GM12878 (cell line): ENCODE measurements around the gene CCDC127. TPM values are rescaled to one million over a fixed set of nuclear protein-coding genes. Genes with fewer than 3 reads are reported as not detected.

Experiments used
- ATAC-seq: fragments of 200-7000 bp; cut with Tn5 transposase; 3 replicates; pipeline ENCODE4 v1.9.1; 2020; ENCODE audit warnings: mild to moderate bottlenecking, moderate library complexity
- BruUV-seq: library from RNA; stranded (reverse); fragments of 400-500 nt; replicated peaks from 2 replicates; lab custom pipeline; 2021; lab: Mats Ljungman, UMichigan
- CTCF ChIA-PET: fragments of 300-600 bp; sonication (Branson Sonifier 250); formaldehyde crosslinking; extraction: SDS; loops from one replicate; lab custom pipeline; 2021; ENCODE audit warnings: inconsistent platforms; lab: Yijun Ruan, JAX
- POLR2A ChIA-PET: fragments of 350-600 bp; formaldehyde crosslinking; extraction: SDS; loops from one replicate; lab custom pipeline; 2021; ENCODE audit warnings: inconsistent platforms; lab: Charles Lee
- RAD21 ChIA-PET: fragments of 300-600 bp; sonication (Branson Sonifier 250); formaldehyde crosslinking; loops from one replicate; lab custom pipeline; 2023; ENCODE audit warnings: antibody characterized with exemption; ENCODE audit not compliant: unreplicated experiment; lab: Charles Lee
- SMC1A ChIA-PET: fragments of 300-600 bp; sonication (Branson Sonifier 250); formaldehyde crosslinking; loops from one replicate; lab custom pipeline; 2023; ENCODE audit not compliant: unreplicated experiment, uncharacterized antibody; lab: Charles Lee
- DNase-seq: peaks from one replicate; pipeline ENCODE4 v3.0.0-alpha.2; 2011; ENCODE audit warnings: low read depth, low spot score
- FAIRE-seq: peaks from 3 replicates; lab custom pipeline; 2011; peaks lifted over from hg19 to GRCh38; lab: Jason Lieb, UNC
- H2AFZ ChIP-seq: 2 replicates; pipeline ENCODE4 v1.6.0; 2011; ENCODE audit warnings: low read depth, low read length, control low read depth; ENCODE audit not compliant: control insufficient read depth
- H3K27ac ChIP-seq: 2 replicates; pipeline ENCODE4 v1.5.1; 2011; ENCODE audit warnings: control low read depth; ENCODE audit not compliant: control insufficient read depth, insufficient read depth
- H3K27me3 ChIP-seq, 2 experiments: replicated peaks in 1 of 2; 2 replicates each; pipeline versions ENCODE4 v1.6.0 to v1.6.1; 2011; ENCODE audit warnings: low read length in 1 of 2; ENCODE audit not compliant: control insufficient read depth in 2 of 2, insufficient read depth in 2 of 2
- H3K36me3 ChIP-seq, 2 experiments: 2 replicates each; pipeline ENCODE4 v1.5.1; 2011; ENCODE audit warnings: low read length in 1 of 2; ENCODE audit not compliant: control insufficient read depth in 2 of 2, insufficient read depth in 2 of 2
- H3K4me1 ChIP-seq: 2 replicates; pipeline ENCODE4 v1.6.1; 2011; ENCODE audit warnings: mild to moderate bottlenecking, low read length, moderate library complexity, mixed read lengths; ENCODE audit not compliant: control insufficient read depth, insufficient read depth
- H3K4me2 ChIP-seq: 2 replicates; pipeline ENCODE4 v1.6.0; 2011; ENCODE audit warnings: control low read depth; ENCODE audit not compliant: control insufficient read depth, insufficient read depth
- H3K4me3 ChIP-seq: fragments of 200-600 bp; sonication (generic); 2 replicates; pipeline ENCODE4 v1.5.1; 2016
- H3K79me2 ChIP-seq: 2 replicates; pipeline ENCODE4 v1.6.0; 2011; ENCODE audit warnings: low read length; ENCODE audit not compliant: control insufficient read depth, insufficient read depth
- H3K9ac ChIP-seq: 2 replicates; pipeline ENCODE4 v1.8.0; 2011; ENCODE audit warnings: low read length, control low read depth, mixed read lengths; ENCODE audit not compliant: control insufficient read depth, insufficient read depth
- H3K9me3 ChIP-seq: replicated peaks from 3 replicates; pipeline ENCODE4 v1.5.1; 2011; ENCODE audit warnings: mild to moderate bottlenecking, low read length; ENCODE audit not compliant: control insufficient read depth, insufficient read depth
- H4K20me1 ChIP-seq: 2 replicates; pipeline ENCODE4 v1.6.0; 2011; ENCODE audit not compliant: control insufficient read depth, insufficient read depth
- BMI1 ChIP-seq: fragments of 450-650 bp; IDR thresholded peaks from 2 replicates; pipeline ENCODE4 v1.6.1; 2016; ENCODE audit warnings: mild to moderate bottlenecking, moderate library complexity, borderline replicate concordance
- BRCA1 ChIP-seq: IDR thresholded peaks from 2 replicates; pipeline ENCODE4 v1.6.1; 2011; ENCODE audit warnings: low read depth, low read length, improper control_type of control experiment
- CEBPB ChIP-seq, 2 experiments: fragments of 150-350 bp in 1 of 2; IDR thresholded peaks; 2 replicates each; pipeline ENCODE4 v1.6.1; 2012 to 2014; ENCODE audit warnings: low read depth in 2 of 2, low read length in 2 of 2, borderline replicate concordance in 1 of 2, inconsistent platforms in 1 of 2
- CREB1 ChIP-seq: IDR thresholded peaks from 2 replicates; pipeline ENCODE4 v1.6.1; 2012; ENCODE audit warnings: low read depth, mild to moderate bottlenecking, inconsistent platforms
- FOXK2 ChIP-seq: fragments of 450-650 bp; IDR thresholded peaks from 2 replicates; pipeline ENCODE4 v1.6.1; 2017; ENCODE audit warnings: mild to moderate bottlenecking, moderate library complexity
- JUNB ChIP-seq: IDR thresholded peaks from 2 replicates; pipeline ENCODE4 v1.6.1; 2016; ENCODE audit warnings: antibody characterized with exemption, mild to moderate bottlenecking
- NR2C1 ChIP-seq: fragments of 450-650 bp; IDR thresholded peaks from 2 replicates; pipeline ENCODE4 v1.6.1; 2017; ENCODE audit warnings: antibody characterized with exemption, mild to moderate bottlenecking, moderate library complexity
- NR2F1 ChIP-seq: fragments of 450-650 bp; conservative IDR thresholded peaks from 2 replicates; pipeline ENCODE4 v1.6.1; 2017; ENCODE audit warnings: mild to moderate bottlenecking
- NRF1 ChIP-seq: conservative IDR thresholded peaks from 2 replicates; pipeline ENCODE4 v1.6.1; 2011; ENCODE audit warnings: mild to moderate bottlenecking, low read depth, low read length, improper control_type of control experiment
- POU2F2 ChIP-seq: IDR thresholded peaks from 3 replicates; pipeline ENCODE4 v1.6.1; 2011; ENCODE audit warnings: low read depth, mild to moderate bottlenecking, low read length, borderline replicate concordance
- REST ChIP-seq: IDR thresholded peaks from 2 replicates; pipeline ENCODE4 v1.6.1; 2012; ENCODE audit warnings: mild to moderate bottlenecking, low read depth, low read length
- SIN3A ChIP-seq: IDR thresholded peaks from 2 replicates; pipeline ENCODE4 v1.6.1; 2012; ENCODE audit warnings: low read depth, low read length, improper control_type of control experiment
- TCF7 ChIP-seq: IDR thresholded peaks from 2 replicates; pipeline ENCODE4 v1.6.1; 2014; ENCODE audit warnings: antibody characterized with exemption, borderline replicate concordance
- ZBTB33 ChIP-seq: fragments of 450-650 bp; IDR thresholded peaks from 2 replicates; pipeline ENCODE4 v1.6.1; 2017; ENCODE audit warnings: mild to moderate bottlenecking
- ZNF217 ChIP-seq: fragments of 450-650 bp; IDR thresholded peaks from 2 replicates; pipeline ENCODE4 v1.6.1; 2017; ENCODE audit warnings: antibody characterized with exemption, mild to moderate bottlenecking
- WGBS: methylation state at CpG from one replicate; pipeline ENCODE4 v1.1.6; 2016; ENCODE audit warnings: low lambda C conversion rate; ENCODE audit not compliant: insufficient replicate concordance, insufficient coverage; ENCODE audit errors: missing lambda C conversion rate; 5-methylcytosine and 5-hydroxymethylcytosine counted together
- in situ Hi-C: fragments of 300-500 bp; cut with MboI; formaldehyde crosslinking; loops from 9 replicates; pipeline ENCODE4 v1.14.3; 2018; ENCODE audit warnings: mixed read lengths
- intact Hi-C: fragments of 100-400 bp; cut with micrococcal nuclease; formaldehyde crosslinking; loops from one replicate; pipeline ENCODE4 v1.14.2; 2022; ENCODE audit not compliant: unreplicated experiment
- polyA plus RNA-seq, 11 experiments: library from polyadenylated mRNA; depleted of rRNA in 4 of 11; unstranded in 6 of 11; stranded (reverse) in 5 of 11; fragments of >200 nt; fragmentation: Nextera tagmentation in 4 of 11; fragmentation: Illumina TruSeq in 1 of 11; extraction: Ambion mirVana in 4 of 11; extraction: Trizol in 1 of 11; gene quantifications; 1 replicate in 1 of 11; 2 replicates in 10 of 11; pipeline versions ENCODE4 v1.2.1 to v1.2.3, GENCODE V29; 2011 to 2016; ENCODE audit warnings: inconsistent platforms in 2 of 11, missing spikeins in 2 of 11, low read depth in 1 of 11
- total RNA-seq, 4 experiments: library from RNA; depleted of rRNA in 3 of 4; stranded (reverse); fragments of >200 nt in 3 of 4; fragmentation: Illumina TruSeq in 1 of 4; extraction: Trizol in 1 of 4; gene quantifications; 2 replicates each; pipeline versions ENCODE4 v1.2.1 to v1.2.3, GENCODE V29; 2013 to 2021
- TF ChIP-seq, protein P1 (sequence below): IDR thresholded peaks from 2 replicates; pipeline ENCODE4 v1.6.1; 2012; ENCODE audit warnings: low read depth, low read length, improper control_type of control experiment

Gene CCDC127
- total and polyA plus RNA-seq, 10 of the 15 experiments (the other 5 are each of a cell fraction or from before 2014, with no cell fraction given), result 1.9 to 6.9 (median 2.9) TPM

- TF ChIP-seq NRF1, result no peak
- no peak for TF ChIP-seq FOXK2
- TF ChIP-seq ZBTB33, result no peak
- TF ChIP-seq JUNB, result no peak
- TF ChIP-seq TCF7, result no peak
These were observed 1.5 kb upstream of the CCDC127 start (continued) for GRCh38 chr5:219460-219863.

GRCh38 chr5:218457-219291 lies 721 bp upstream of the CCDC127 start:
- peak overlapping the region; percentile 69 for H3K27ac ChIP-seq
- peak overlapping the region; percentile 98 for H3K4me3 ChIP-seq
- H4K20me1 ChIP-seq, result no peaks in the 10 kb centered on the region
- peaks cover 57% of the 10 kb centered on the region for H3K79me2 ChIP-seq
- ATAC-seq (peak; percentile 70), DNase-seq (no peak), FAIRE-seq (no peak)
- H3K4me2 ChIP-seq, result peak overlapping the region; percentile 66
- BruUV-seq, result no TSS peak
- ChIA-PET POLR2A (interaction anchor here (0.8 to 3.4 kb wide), 5 partner anchors 19 to 255 kb away, joined by 3 to 21 read pairs (median 3); partner anchors contain the start of gene PDCD6), RAD21 (interaction anchor here (0.6 to 2.4 kb wide), 3 partner anchors 30 to 179 kb away, joined by 4 to 7 read pairs (median 6); no protein-coding TSS in a partner anchor), SMC1A (interaction anchor here (0.9 to 2.7 kb wide), 5 partner anchors 13 to 53 kb away, joined by 3 to 9 read pairs (median 4); partner anchors contain the start of gene PDCD6), CTCF (interaction anchor here (0.6 to 2.8 kb wide), 3 partner anchors 30 to 1436 kb away, joined by 3 to 13 read pairs (median 3); no protein-coding TSS in a partner anchor)
- no peaks in the 10 kb centered on the region; the same call in 2 of the 3 replicates for H3K9me3 ChIP-seq
- under 1% methylated on average over 41 of the region's 73 CpGs for WGBS
- peaks cover 0 to 4% of the 10 kb centered on the region in 2 experiments; a peak in 1 of 4 replicates for H3K36me3 ChIP-seq
- H2AFZ ChIP-seq, result peak overlapping the region; percentile 58
- intact Hi-C loops (loop anchor here (2.0 kb wide), 1 partner anchor 52 kb away; the partner anchor contains the start of gene PDCD6), in situ Hi-C loops (no loop called here)
- H3K27me3 ChIP-seq, result no peaks in the 10 kb centered on the region
- peak overlapping the region; percentile 86 for H3K9ac ChIP-seq
- H3K4me1 ChIP-seq, result peaks cover 9% of the 10 kb centered on the region
- TF ChIP-seq SIN3A (peak; percentile 0; the same call in 1 of the 2 replicates), BMI1 (no peak), CREB1 (no peak), POU2F2 (no peak), NR2C1 (0 out of 2 replicates have a peak, but pooled peaks have one; percentile 0), ZNF217 (no peak), BRCA1 (no peak), NR2F1 (peak; percentile 38; the same call in 1 of the 2 replicates), REST (no peak), CEBPB (IDR thresholded peaks at IDR 0.05; ENCODE audit: borderline replicate concordance in 1 of 2, low read depth in 2 of 2, low read length in 2 of 2) (no peak)
- TF ChIP-seq, protein P1, sequence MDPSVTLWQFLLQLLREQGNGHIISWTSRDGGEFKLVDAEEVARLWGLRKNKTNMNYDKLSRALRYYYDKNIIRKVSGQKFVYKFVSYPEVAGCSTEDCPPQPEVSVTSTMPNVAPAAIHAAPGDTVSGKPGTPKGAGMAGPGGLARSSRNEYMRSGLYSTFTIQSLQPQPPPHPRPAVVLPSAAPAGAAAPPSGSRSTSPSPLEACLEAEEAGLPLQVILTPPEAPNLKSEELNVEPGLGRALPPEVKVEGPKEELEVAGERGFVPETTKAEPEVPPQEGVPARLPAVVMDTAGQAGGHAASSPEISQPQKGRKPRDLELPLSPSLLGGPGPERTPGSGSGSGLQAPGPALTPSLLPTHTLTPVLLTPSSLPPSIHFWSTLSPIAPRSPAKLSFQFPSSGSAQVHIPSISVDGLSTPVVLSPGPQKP, result no peak
